Type B pancreatic cell (in vitro differentiated cells): ENCODE data around the gene SDK1. TPM values are rescaled to one million over a fixed set of nuclear protein-coding genes. Genes with fewer than 3 reads are reported as not detected.
"Not testable (repeated sequence)": the region's sequence is repeated elsewhere in the genome, so short reads cannot be mapped to it uniquely, and the experiment has no call there.

Source experiments
- DNase-seq: peaks from one replicate; pipeline ENCODE4 v3.0.0; 2021; ENCODE audit warnings: mixed read lengths; ENCODE audit not compliant: unreplicated experiment; ENCODE audit errors: extremely low spot score
- H3K27ac Mint-ChIP-seq: 2 replicates; pipeline ENCODE4 v1.8.0; 2021; ENCODE audit warnings: mild to moderate bottlenecking, mixed read lengths
- H3K27me3 Mint-ChIP-seq: 2 replicates; pipeline ENCODE4 v1.8.0; 2021; ENCODE audit warnings: mixed read lengths
- H3K36me3 Mint-ChIP-seq: 2 replicates; pipeline ENCODE4 v1.8.0; 2021; ENCODE audit warnings: mixed read lengths
- H3K4me1 Mint-ChIP-seq: one replicate; pipeline ENCODE4 v1.8.0; 2021; ENCODE audit warnings: mixed read lengths; ENCODE audit not compliant: unreplicated experiment
- H3K4me3 Mint-ChIP-seq: 2 replicates; pipeline ENCODE4 v1.8.0; 2021; ENCODE audit warnings: mild to moderate bottlenecking, mixed read lengths
- H3K9me3 Mint-ChIP-seq: 2 replicates; pipeline ENCODE4 v1.8.0; 2021; ENCODE audit warnings: mixed read lengths
- CTCF ChIP-seq: fragments of 200-600 bp; sonication (generic); conservative IDR thresholded peaks from 2 replicates; pipeline ENCODE4 v1.5.0; 2021; ENCODE audit warnings: antibody characterized with exemption, mild to moderate bottlenecking
- total RNA-seq: library from RNA; stranded (reverse); gene quantifications from 2 replicates; pipeline ENCODE4 v1.2.1, GENCODE V29; 2021; ENCODE audit warnings: low replicate concordance

Gene SDK1
- total RNA-seq, 1 donor from 2014 or later, result 26.1 TPM

GRCh38 chr7:4091767-4092166, 790.7 kb downstream of the SDK1 start:
- Mint-ChIP-seq H3K27me3 (no peaks in the 10 kb centered on the region), H3K27ac (no peak overlapping the region), H3K9me3 (peaks cover 13% of the 10 kb centered on the region), H3K4me1 (no peaks in the 10 kb centered on the region), H3K4me3 (no peak overlapping the region), H3K36me3 (peaks cover 17% of the 10 kb centered on the region)
- DNase-seq, result no peak
- no peak for TF ChIP-seq CTCF

GRCh38 chr7:4093035-4093434, 792.0 kb downstream of the SDK1 start:
- no peak overlapping the region for H3K27ac Mint-ChIP-seq
- H3K4me3 Mint-ChIP-seq, result no peak overlapping the region
- peaks cover 17% of the 10 kb centered on the region for H3K36me3 Mint-ChIP-seq
- DNase-seq, result no peak
- no peak for TF ChIP-seq CTCF
- peaks cover 9% of the 10 kb centered on the region for H3K4me1 Mint-ChIP-seq
- H3K9me3 Mint-ChIP-seq, result peaks cover 13% of the 10 kb centered on the region
- H3K27me3 Mint-ChIP-seq, result no peaks in the 10 kb centered on the region

GRCh38 chr7:4093483-4093882, 792.4 kb downstream of the SDK1 start:
- peaks cover 9% of the 10 kb centered on the region for H3K4me1 Mint-ChIP-seq

GRCh38 chr7:4094158-4094557, 793.1 kb downstream of the SDK1 start:
- DNase-seq, H3K4me3 Mint-ChIP-seq, H3K27ac Mint-ChIP-seq, H3K27me3 Mint-ChIP-seq, H3K4me1 Mint-ChIP-seq: not testable (repeated sequence)
- Mint-ChIP-seq H3K36me3 (peaks cover 17% of the 10 kb centered on the region), H3K9me3 (peaks cover 13% of the 10 kb centered on the region)

More at GRCh38 chr7:4093483-4093882, 792.4 kb downstream of the SDK1 start:
- DNase-seq, result no peak
- Mint-ChIP-seq H3K4me3 (no peak overlapping the region), H3K36me3 (peaks cover 17% of the 10 kb centered on the region), H3K9me3 (peaks cover 13% of the 10 kb centered on the region), H3K27me3 (no peaks in the 10 kb centered on the region), H3K27ac (no peak overlapping the region)
- TF ChIP-seq CTCF, result no peak

- H3K27me3 Mint-ChIP-seq, result no peaks in the 10 kb centered on the region
- DNase-seq, result no peak
- peaks cover 17% of the 10 kb centered on the region for H3K4me1 Mint-ChIP-seq
- H3K4me3 Mint-ChIP-seq, result no peak overlapping the region
- no peaks in the 10 kb centered on the region for H3K36me3 Mint-ChIP-seq
- peaks cover 4% of the 10 kb centered on the region for H3K9me3 Mint-ChIP-seq
- H3K27ac Mint-ChIP-seq, result no peak overlapping the region
- no peak for TF ChIP-seq CTCF
Measured at GRCh38 chr7:4097001-4097609, 796.1 kb downstream of the SDK1 start.

GRCh38 chr7:4098169-4098568, 797.1 kb downstream of the SDK1 start:
- H3K9me3 Mint-ChIP-seq, result peaks cover 4% of the 10 kb centered on the region
- H3K36me3 Mint-ChIP-seq, result no peaks in the 10 kb centered on the region
- H3K4me1 Mint-ChIP-seq, result peaks cover 17% of the 10 kb centered on the region
- H3K4me3 Mint-ChIP-seq, result no peak overlapping the region
- TF ChIP-seq CTCF, result no peak
- DNase-seq, result no peak
- no peak overlapping the region for H3K27ac Mint-ChIP-seq
- no peaks in the 10 kb centered on the region for H3K27me3 Mint-ChIP-seq
